ENCODE data around the gene ALDH1A2.

- TF ChIP-seq ZNF274 (IDR thresholded peaks at IDR 0.05; ENCODE audit: low read depth, low read length) = no peak
- TF ChIP-seq YY1 (IDR thresholded peaks at IDR 0.05; ENCODE audit: insufficient read depth, insufficient read length) = no peak
- no peak for TF ChIP-seq SUZ12 (IDR thresholded peaks at IDR 0.05; ENCODE audit: extremely low read depth, insufficient read depth, insufficient read length)
These were observed 16.4 kb upstream of the ALDH1A2 start for GRCh38 chr15:58081891-58082290.
